Smooth muscle cell of the coronary artery (primary cell): Measurements from ENCODE around the gene ARID2. TPM values are rescaled to one million over a fixed set of nuclear protein-coding genes. Genes with fewer than 3 reads are reported as not detected.

Source experiments
- total RNA-seq: library from RNA; depleted of rRNA; stranded (reverse); fragments of >200 nt; gene quantifications from 2 replicates; pipeline ENCODE4 v1.2.3, GENCODE V29; 2014; ENCODE audit warnings: low replicate concordance

ARID2 gene
- 7.5 and 13.5 TPM in 2 replicates for total RNA-seq

GRCh38 chr12:45729233-45730083 is at the start of gene ARID2:
ARID2 (plus strand) TSS chr12:45729706; CDS start chr12:45729837, 131 bp downstream.

